ENCODE measurements around the gene ABCB9. TPM values are rescaled to one million over a fixed set of nuclear protein-coding genes. Genes with fewer than 3 reads are reported as not detected.

The ABCB9 gene
- 7.2 to 11.1 TPM (median 9.8 TPM) in 5 replicates for total RNA-seq (2022; extraction: Qiagen RNA extraction; ENCODE audit: low read depth)

GRCh38 chr12:122965851-122966742 lies at the start of gene ABCB9:
ABCB9 (minus strand) TSS chr12:122966463; CDS start chr12:122960235, 6,228 bp downstream.

GRCh38 chr12:122980183-122981035 lies 14.1 kb upstream of the ABCB9 start, which contains the start of gene ARL6IP4:
ARL6IP4 (plus strand) TSS chr12:122980681; CDS start chr12:122981140, 459 bp downstream.

DNA sequence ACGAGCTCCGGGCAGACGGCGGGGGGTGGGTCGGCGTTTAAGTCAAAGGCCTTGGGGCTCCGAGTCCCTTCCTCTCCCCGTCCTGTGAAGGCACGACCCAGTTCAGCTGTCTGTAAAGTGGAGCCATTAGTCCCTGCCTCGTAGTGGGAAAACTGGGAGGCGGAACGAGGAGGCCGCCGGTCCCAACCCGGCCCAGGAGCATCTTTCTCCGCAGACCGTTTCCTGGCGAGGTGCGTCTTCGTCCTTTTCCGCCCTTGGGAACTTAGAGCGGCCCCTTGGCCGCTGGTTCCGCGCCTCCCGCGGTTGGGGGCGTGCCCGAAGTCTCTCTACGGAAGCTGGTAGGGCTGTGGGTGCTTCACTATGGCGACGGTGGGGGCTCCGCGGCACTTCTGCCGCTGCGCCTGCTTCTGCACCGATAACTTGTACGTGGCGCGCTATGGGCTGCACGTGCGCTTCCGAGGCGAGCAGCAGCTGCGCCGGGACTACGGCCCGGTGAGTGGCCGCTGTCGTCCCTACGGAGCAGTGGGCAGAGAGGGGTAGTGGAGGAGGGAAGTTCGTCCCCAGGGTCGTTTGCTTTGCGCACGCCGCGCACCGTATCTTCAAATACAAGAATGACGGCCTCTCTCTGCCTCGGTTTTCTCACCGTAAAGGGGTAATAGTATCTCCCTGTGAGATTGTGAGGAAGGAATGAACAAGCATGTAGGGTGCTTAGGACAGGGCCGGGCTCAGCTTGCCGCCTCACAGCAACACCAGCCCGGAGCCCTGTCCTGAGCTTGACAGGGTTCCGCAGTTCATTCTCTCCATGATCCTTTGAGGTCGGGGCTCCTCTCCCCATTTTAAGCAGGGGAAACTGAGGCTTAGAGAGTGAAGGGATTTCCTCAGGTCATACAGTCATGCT lies 8.9 kb upstream of the ABCB9 start, which contains the start of gene OGFOD2:
OGFOD2 (plus strand) TSS at position 353 of the 898 bp plus-strand sequence; CDS start at position 361, 8 bp downstream.

DNA sequence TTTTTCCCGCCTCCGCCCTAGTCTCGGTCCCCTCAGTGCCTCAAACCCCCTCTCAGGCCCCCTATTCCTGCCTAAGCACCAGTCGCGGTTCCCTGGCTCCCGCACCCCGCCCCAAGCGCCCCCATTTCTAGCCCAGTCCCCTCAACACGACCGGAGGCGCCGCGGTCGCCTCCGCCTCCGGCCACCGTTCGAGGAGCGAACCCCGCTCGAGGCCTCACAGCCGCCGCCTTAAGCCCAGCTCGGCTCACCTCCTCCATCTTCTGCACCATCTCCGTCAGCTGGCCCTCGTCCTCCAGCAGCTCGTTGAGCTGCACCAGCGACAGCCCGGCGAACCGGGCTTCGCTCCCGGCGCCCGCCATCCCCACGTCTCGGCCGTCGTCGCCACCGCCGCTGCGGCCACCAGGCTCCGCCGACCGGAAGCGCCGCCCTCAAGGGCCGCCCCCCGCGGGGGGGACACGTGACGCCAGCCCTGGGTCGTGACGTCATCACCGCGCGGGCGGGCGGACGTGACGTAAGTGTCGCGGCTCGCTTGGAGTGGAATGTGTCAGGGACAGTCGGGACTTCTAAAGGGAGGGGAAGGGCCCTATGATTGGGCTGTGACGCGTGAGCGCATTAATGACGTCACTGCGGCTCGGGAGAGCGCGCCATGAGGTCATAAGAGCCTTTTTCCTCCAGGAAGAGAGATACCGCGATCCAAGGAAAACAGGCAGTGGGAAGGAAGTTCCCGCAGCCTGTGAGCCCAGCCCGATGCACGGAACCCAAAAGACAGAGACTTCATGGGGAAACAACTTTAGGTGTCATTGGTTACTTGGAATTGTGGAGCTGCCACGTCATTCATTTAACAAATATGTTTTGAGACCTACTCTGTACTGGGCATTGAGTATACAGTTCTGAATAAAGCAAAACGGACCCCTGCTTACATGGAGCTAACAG lies 70.3 kb downstream of the ABCB9 start, which contains the start of gene VPS37B:
VPS37B (minus strand) TSS at position 421 of the 933 bp plus-strand sequence; CDS start at position 359, 62 bp downstream.

Other genes with a start within 250 kb of the ABCB9 start
- gene HCAR3, start 249.7 kb downstream of the ABCB9 start, total RNA-seq (2022; extraction: Qiagen RNA extraction; ENCODE audit: low read depth): 0.06 to 0.14 TPM (median 0.11 TPM) in 3 of 5 replicates, not detected in the others
- 0.04 TPM in 2 of 5 replicates, not detected in the others for gene HCAR1, start 235.6 kb downstream of the ABCB9 start, total RNA-seq (2022; extraction: Qiagen RNA extraction; ENCODE audit: low read depth)
- gene DENR, start 213.6 kb downstream of the ABCB9 start, total RNA-seq (2022; extraction: Qiagen RNA extraction; ENCODE audit: low read depth): 51.9 to 71.8 TPM (median 59.0 TPM) in 5 replicates
- gene CCDC62, start 191.9 kb downstream of the ABCB9 start, total RNA-seq (2022; extraction: Qiagen RNA extraction; ENCODE audit: low read depth): 0.06 to 0.16 TPM (median 0.11 TPM) in 4 of 5 replicates, not detected in the other
- gene HIP1R, start 131.0 kb downstream of the ABCB9 start, total RNA-seq (2022; extraction: Qiagen RNA extraction; ENCODE audit: low read depth): 10.2 to 19.9 TPM (median 17.4 TPM) in 5 replicates
- gene VPS37B, start 70.3 kb downstream of the ABCB9 start, total RNA-seq (2022; extraction: Qiagen RNA extraction; ENCODE audit: low read depth): 27.7 to 30.8 TPM (median 28.8 TPM) in 5 replicates
- gene OGFOD2, start 8.8 kb upstream of the ABCB9 start, total RNA-seq (2022; extraction: Qiagen RNA extraction; ENCODE audit: low read depth): 12.2 to 17.5 TPM (median 15.9 TPM) in 5 replicates
- 222 to 265 TPM (median 247 TPM) in 5 replicates for gene ARL6IP4, start 14.2 kb upstream of the ABCB9 start, total RNA-seq (2022; extraction: Qiagen RNA extraction; ENCODE audit: low read depth)
- gene PITPNM2, start 184.6 kb upstream of the ABCB9 start, total RNA-seq (2022; extraction: Qiagen RNA extraction; ENCODE audit: low read depth): 9.6 to 24.8 TPM (median 20.2 TPM) in 5 replicates

Data from A549 treated with ZK216348 at 1 μM for 4 hours (cell line).